A204.1 (cell line): ENCODE measurements around the gene B4GALT6.

Experiments
- FAIRE-seq: peaks from 2 replicates; lab custom pipeline; 2012; peaks lifted over from hg19 to GRCh38; lab: Jason Lieb, UNC

The B4GALT6 gene

GRCh38 chr18:31591628-31592027 lies 92.8 kb downstream of the B4GALT6 start, which contains the start of gene TTR:
TTR (plus strand) TSS chr18:31591877; CDS start chr18:31591903, 26 bp downstream.
- no peak for FAIRE-seq

- FAIRE-seq, result no peak
Measured at GRCh38 chr18:31591113-31591512, 93.3 kb downstream of the B4GALT6 start.

- FAIRE-seq, result no peak
Measured at GRCh38 chr18:31590570-31590969, 93.8 kb downstream of the B4GALT6 start.

- FAIRE-seq, result no peak
Measured at GRCh38 chr18:31587529-31587928, 96.9 kb downstream of the B4GALT6 start.

GRCh38 chr18:31586616-31587015 lies 97.8 kb downstream of the B4GALT6 start:
- no peak for FAIRE-seq

- FAIRE-seq, result no peak
Measured at GRCh38 chr18:31585991-31586390, 98.4 kb downstream of the B4GALT6 start.

- FAIRE-seq, result no peak
Measured at GRCh38 chr18:31583185-31583854, 101.1 kb downstream of the B4GALT6 start.

- FAIRE-seq, result no peak
Measured at GRCh38 chr18:31581498-31582197, 102.7 kb downstream of the B4GALT6 start.

- FAIRE-seq, result no peak
Measured at GRCh38 chr18:31579375-31579774, 105.0 kb downstream of the B4GALT6 start.

GRCh38 chr18:31578126-31578525 lies 106.3 kb downstream of the B4GALT6 start:
- no peak for FAIRE-seq

- no peak for FAIRE-seq
Measured at GRCh38 chr18:31577195-31577594, 107.2 kb downstream of the B4GALT6 start.

GRCh38 chr18:31576670-31577069 lies 107.7 kb downstream of the B4GALT6 start:
- FAIRE-seq, result no peak

- no peak for FAIRE-seq
Measured at GRCh38 chr18:31575515-31576257, 108.7 kb downstream of the B4GALT6 start.

GRCh38 chr18:31574359-31574758 lies 110.0 kb downstream of the B4GALT6 start:
- no peak for FAIRE-seq
